GM23338 (cell line): ENCODE data around the gene MLPH.

Experiments
- CREB1 ChIP-seq: fragments of 250-450 bp; sonication (Bioruptor Pico); IDR thresholded peaks from 2 replicates; pipeline ENCODE4 v1.5.0; 2020; ENCODE audit warnings: low read depth, mild to moderate bottlenecking, moderate library complexity
- EZH2 ChIP-seq: fragments of 200-600 bp; sonication (generic); IDR thresholded peaks from one replicate; pipeline ENCODE4 v1.8.0; 2017; ENCODE audit warnings: antibody characterized with exemption, mild to moderate bottlenecking, low read depth; ENCODE audit not compliant: unreplicated experiment
- EZH2phosphoT487 ChIP-seq: fragments of 200-600 bp; sonication (generic); IDR thresholded peaks from one replicate; pipeline ENCODE4 v1.8.1; 2018; ENCODE audit warnings: antibody characterized with exemption; ENCODE audit not compliant: unreplicated experiment
- JUNB ChIP-seq: IDR thresholded peaks from one replicate; pipeline ENCODE4 v1.6.1; 2016; ENCODE audit warnings: antibody characterized with exemption; ENCODE audit not compliant: unreplicated experiment
- POLR2AphosphoS5 ChIP-seq: IDR thresholded peaks from 2 replicates; pipeline ENCODE4 v1.6.1; 2016; ENCODE audit warnings: antibody characterized with exemption, low read depth
- TF ChIP-seq, protein P1 (sequence below), 2 experiments: fragments of 200-600 bp in 1 of 2; sonication (generic) in 1 of 2; conservative IDR thresholded peaks; 2 replicates each; pipeline versions ENCODE4 v1.5.1 to v1.6.1; 2016 to 2017; ENCODE audit warnings: antibody characterized with exemption in 2 of 2, low read depth in 2 of 2, mild to moderate bottlenecking in 2 of 2, moderate library complexity in 1 of 2

DNA sequence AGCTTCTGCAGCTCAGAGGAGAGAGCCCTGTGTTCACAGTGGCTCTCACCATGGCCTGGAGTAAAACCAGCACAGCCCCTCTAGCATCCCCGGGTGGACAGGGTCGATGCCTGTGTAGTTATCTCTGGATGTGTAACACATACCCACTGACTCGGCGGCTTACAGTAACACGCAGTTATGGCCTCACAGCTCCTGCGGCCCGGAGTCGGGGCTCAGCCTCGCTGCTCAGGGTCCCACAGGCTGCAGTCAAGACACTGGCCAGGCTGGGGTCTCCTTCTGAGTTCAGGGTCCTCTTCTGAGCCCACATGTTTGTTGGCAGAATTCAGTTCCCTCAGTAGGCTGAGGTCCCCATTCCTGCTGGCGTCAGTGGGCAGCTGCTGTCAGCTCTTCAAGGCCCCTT, 106.0 kb downstream of the MLPH start:
- TF ChIP-seq, protein P1, sequence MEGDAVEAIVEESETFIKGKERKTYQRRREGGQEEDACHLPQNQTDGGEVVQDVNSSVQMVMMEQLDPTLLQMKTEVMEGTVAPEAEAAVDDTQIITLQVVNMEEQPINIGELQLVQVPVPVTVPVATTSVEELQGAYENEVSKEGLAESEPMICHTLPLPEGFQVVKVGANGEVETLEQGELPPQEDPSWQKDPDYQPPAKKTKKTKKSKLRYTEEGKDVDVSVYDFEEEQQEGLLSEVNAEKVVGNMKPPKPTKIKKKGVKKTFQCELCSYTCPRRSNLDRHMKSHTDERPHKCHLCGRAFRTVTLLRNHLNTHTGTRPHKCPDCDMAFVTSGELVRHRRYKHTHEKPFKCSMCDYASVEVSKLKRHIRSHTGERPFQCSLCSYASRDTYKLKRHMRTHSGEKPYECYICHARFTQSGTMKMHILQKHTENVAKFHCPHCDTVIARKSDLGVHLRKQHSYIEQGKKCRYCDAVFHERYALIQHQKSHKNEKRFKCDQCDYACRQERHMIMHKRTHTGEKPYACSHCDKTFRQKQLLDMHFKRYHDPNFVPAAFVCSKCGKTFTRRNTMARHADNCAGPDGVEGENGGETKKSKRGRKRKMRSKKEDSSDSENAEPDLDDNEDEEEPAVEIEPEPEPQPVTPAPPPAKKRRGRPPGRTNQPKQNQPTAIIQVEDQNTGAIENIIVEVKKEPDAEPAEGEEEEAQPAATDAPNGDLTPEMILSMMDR (conservative IDR thresholded peaks at IDR 0.05; ENCODE audit: low read depth in 2 of 2) = no peak
- TF ChIP-seq POLR2AphosphoS5 (no peak), EZH2phosphoT487 (no peak), CREB1 (CRISPR knock-in tag) (no peak), JUNB (no peak), EZH2 (no peak)
